OCI-LY1 (cell line): Measurements from ENCODE around the gene CCRL2.

ENCODE experiments used
- CTCF ChIP-seq: fragments of 200-600 bp; sonication (generic), shearing (Covaris generic); IDR thresholded peaks from 2 replicates; pipeline ENCODE4 v1.5.1; 2017; ENCODE audit warnings: mild to moderate bottlenecking, antibody characterized with exemption, low read length, moderate library complexity, mixed read lengths
- EZH2 ChIP-seq: fragments of 200-600 bp; sonication (generic), shearing (Covaris generic); IDR thresholded peaks from 2 replicates; pipeline ENCODE4 v1.8.0; 2017; ENCODE audit warnings: borderline replicate concordance, mixed run types, mild to moderate bottlenecking, antibody characterized with exemption, low read length, moderate library complexity, mixed read lengths

- TF ChIP-seq EZH2 (no peak), CTCF (no peak)
These were observed 12.8 kb downstream of the CCRL2 start for GRCh38 chr3:46419816-46420215.
